Osteoblast (primary cell): ENCODE data around the gene EML3. TPM values are rescaled to one million over a fixed set of nuclear protein-coding genes. Genes with fewer than 3 reads are reported as not detected.

Experiments used
- DNase-seq: peaks from one replicate; pipeline ENCODE4 v3.0.0; 2011; ENCODE audit warnings: low spot score, mixed read lengths; ENCODE audit not compliant: insufficient read length; ENCODE audit errors: missing footprints
- H2AFZ ChIP-seq: 2 replicates; pipeline ENCODE4 v1.6.0; 2011; ENCODE audit warnings: mild to moderate bottlenecking, low read length
- H3K27ac ChIP-seq: 2 replicates; pipeline ENCODE4 v1.5.1; 2011; ENCODE audit warnings: mild to moderate bottlenecking, low read depth, low read length, moderate library complexity
- H3K27me3 ChIP-seq: 2 replicates; pipeline ENCODE4 v1.6.0; 2012; ENCODE audit warnings: mild to moderate bottlenecking, control low read depth, inconsistent platforms, low read length, moderate library complexity; ENCODE audit not compliant: insufficient read depth
- H3K36me3 ChIP-seq: 2 replicates; pipeline ENCODE4 v1.5.1; 2011; ENCODE audit warnings: mild to moderate bottlenecking, low read length, control low read depth, moderate library complexity; ENCODE audit not compliant: insufficient read depth
- H3K4me1 ChIP-seq: 2 replicates; pipeline ENCODE4 v1.5.1; 2011; ENCODE audit warnings: mild to moderate bottlenecking, low read length, control low read depth, moderate library complexity; ENCODE audit not compliant: insufficient read depth
- H3K4me2 ChIP-seq: 2 replicates; pipeline ENCODE4 v1.6.0; 2011; ENCODE audit warnings: mild to moderate bottlenecking, low read length; ENCODE audit not compliant: insufficient read depth
- H3K4me3 ChIP-seq: fragments of 200-600 bp; sonication (generic); 3 replicates; pipeline ENCODE4 v1.5.1; 2012; ENCODE audit warnings: mild to moderate bottlenecking, low read length, inconsistent platforms; ENCODE audit not compliant: insufficient read depth
- H3K79me2 ChIP-seq: 2 replicates; pipeline ENCODE4 v1.6.0; 2012; ENCODE audit warnings: mild to moderate bottlenecking, low read length, control low read depth, inconsistent platforms; ENCODE audit not compliant: insufficient read depth
- H3K9me3 ChIP-seq: 2 replicates; pipeline ENCODE4 v1.5.1; 2011; ENCODE audit warnings: low read depth, low read length, control low read depth
- H4K20me1 ChIP-seq: 2 replicates; pipeline ENCODE4 v1.6.0; 2012; ENCODE audit warnings: mild to moderate bottlenecking, low read length, control low read depth; ENCODE audit not compliant: insufficient read depth
- total RNA-seq: library from RNA; depleted of rRNA; stranded (reverse); fragments of >200 nt; gene quantifications from 2 replicates; pipeline ENCODE4 v1.2.3, GENCODE V29; 2012
- TF ChIP-seq, protein P1 (sequence below): IDR thresholded peaks from 2 replicates; pipeline ENCODE4 v1.5.1; 2011; ENCODE audit warnings: mild to moderate bottlenecking, low read depth, low read length, moderate library complexity; ENCODE audit errors: extremely low read depth

EML3 gene
- total RNA-seq, 1 donor, result 26.4 TPM

- Histone ChIP-seq H3K4me1 (peaks cover 10% of the 10 kb centered on the region), H3K4me3 (peak within 1 kb of the TSS; percentile 99), H3K27ac (peak within 1 kb of the TSS; percentile 90), H2AFZ (peak within 1 kb of the TSS; percentile 90), H4K20me1 (peaks cover 21% of the 10 kb centered on the region), H3K27me3 (no peaks in the 10 kb centered on the region), H3K4me2 (peak within 1 kb of the TSS; percentile 98), H3K79me2 (peaks cover 66% of the 10 kb centered on the region), H3K36me3 (peaks cover 37% of the 10 kb centered on the region), H3K9me3 (no peaks in the 10 kb centered on the region)
- TF ChIP-seq, protein P1, sequence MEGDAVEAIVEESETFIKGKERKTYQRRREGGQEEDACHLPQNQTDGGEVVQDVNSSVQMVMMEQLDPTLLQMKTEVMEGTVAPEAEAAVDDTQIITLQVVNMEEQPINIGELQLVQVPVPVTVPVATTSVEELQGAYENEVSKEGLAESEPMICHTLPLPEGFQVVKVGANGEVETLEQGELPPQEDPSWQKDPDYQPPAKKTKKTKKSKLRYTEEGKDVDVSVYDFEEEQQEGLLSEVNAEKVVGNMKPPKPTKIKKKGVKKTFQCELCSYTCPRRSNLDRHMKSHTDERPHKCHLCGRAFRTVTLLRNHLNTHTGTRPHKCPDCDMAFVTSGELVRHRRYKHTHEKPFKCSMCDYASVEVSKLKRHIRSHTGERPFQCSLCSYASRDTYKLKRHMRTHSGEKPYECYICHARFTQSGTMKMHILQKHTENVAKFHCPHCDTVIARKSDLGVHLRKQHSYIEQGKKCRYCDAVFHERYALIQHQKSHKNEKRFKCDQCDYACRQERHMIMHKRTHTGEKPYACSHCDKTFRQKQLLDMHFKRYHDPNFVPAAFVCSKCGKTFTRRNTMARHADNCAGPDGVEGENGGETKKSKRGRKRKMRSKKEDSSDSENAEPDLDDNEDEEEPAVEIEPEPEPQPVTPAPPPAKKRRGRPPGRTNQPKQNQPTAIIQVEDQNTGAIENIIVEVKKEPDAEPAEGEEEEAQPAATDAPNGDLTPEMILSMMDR, result no peak
- DNase-seq, result peak; percentile 100
Observed at GRCh38 chr11:62645946-62646824, 33.6 kb upstream of the EML3 start, which contains the start of gene GANAB. Gene GANAB, minus strand, starts transcription at chr11:62646613. Its CDS starts 14 bp downstream, at chr11:62646599.

GRCh38 chr11:62645671-62645945, 33.0 kb upstream of the EML3 start:
- peaks cover 66% of the 10 kb centered on the region for H3K79me2 ChIP-seq
- H3K4me2 ChIP-seq, result peak overlapping the region; percentile 98
- peak overlapping the region; percentile 99 for H3K4me3 ChIP-seq
- H3K27me3 ChIP-seq, result no peaks in the 10 kb centered on the region
- peaks cover 10% of the 10 kb centered on the region for H3K4me1 ChIP-seq
- no peaks in the 10 kb centered on the region for H3K9me3 ChIP-seq
- TF ChIP-seq, protein P1, result no peak
- H2AFZ ChIP-seq, result peak overlapping the region; percentile 90
- DNase-seq, result peak; percentile 31
- H3K36me3 ChIP-seq, result peaks cover 37% of the 10 kb centered on the region
- peaks cover 21% of the 10 kb centered on the region for H4K20me1 ChIP-seq
- H3K27ac ChIP-seq, result peak overlapping the region; percentile 90

DNA sequence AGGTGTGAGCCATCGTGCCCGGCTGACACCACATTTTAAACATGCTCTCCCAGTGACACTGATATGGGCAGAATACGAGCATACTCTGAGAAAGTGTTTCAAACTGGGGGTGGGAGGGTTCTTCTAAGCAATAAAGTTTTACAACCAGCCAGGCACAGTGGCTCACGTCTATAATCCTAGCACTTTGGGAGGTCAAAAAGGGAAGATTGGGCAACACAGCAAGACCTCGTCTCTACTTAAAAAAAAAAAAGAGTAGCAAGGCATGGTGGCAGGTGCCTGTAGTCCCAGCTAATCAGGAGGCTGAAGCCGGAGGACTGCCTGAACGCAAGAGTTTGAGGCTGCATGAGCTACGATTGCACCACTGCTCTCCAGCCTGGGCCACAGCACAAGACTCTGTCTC, 31.6 kb upstream of the EML3 start:
- Histone ChIP-seq H3K27ac (no peak overlapping the region), H3K4me3 (no peak overlapping the region), H3K79me2 (peaks cover 65% of the 10 kb centered on the region), H4K20me1 (peaks cover 24% of the 10 kb centered on the region), H2AFZ (no peak overlapping the region), H3K9me3 (no peaks in the 10 kb centered on the region), H3K36me3 (peaks cover 35% of the 10 kb centered on the region), H3K4me2 (no peak overlapping the region), H3K4me1 (peaks cover 10% of the 10 kb centered on the region), H3K27me3 (no peaks in the 10 kb centered on the region)
- TF ChIP-seq, protein P1, result no peak
- DNase-seq, result no peak

DNA sequence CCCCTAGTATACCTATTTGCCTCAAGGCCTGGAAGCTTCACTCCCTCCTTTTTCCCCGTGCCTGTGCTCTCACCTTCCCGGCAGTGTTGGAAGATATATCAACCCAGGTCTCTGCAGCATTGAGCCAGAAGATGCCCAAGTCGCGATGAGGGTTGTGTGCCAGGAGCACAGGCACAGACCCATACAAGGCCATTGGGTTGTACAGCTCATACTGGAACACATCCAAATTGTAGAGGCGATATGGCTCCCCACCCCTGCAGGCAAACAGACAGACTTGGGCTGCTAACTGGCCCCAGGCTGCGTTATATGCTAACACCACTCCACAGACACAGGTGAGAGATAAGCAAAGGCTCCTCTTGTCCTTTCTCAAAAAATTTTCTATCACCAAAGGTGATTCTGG, 19.9 kb upstream of the EML3 start:
- peaks cover 11% of the 10 kb centered on the region for H3K79me2 ChIP-seq
- H3K27ac ChIP-seq, result no peak overlapping the region
- peak; percentile 22 for DNase-seq
- no peak overlapping the region for H2AFZ ChIP-seq
- H3K4me2 ChIP-seq, result no peak overlapping the region
- TF ChIP-seq, protein P1, result no peak
- H3K27me3 ChIP-seq, result no peaks in the 10 kb centered on the region
- no peaks in the 10 kb centered on the region for H4K20me1 ChIP-seq
- H3K9me3 ChIP-seq, result no peaks in the 10 kb centered on the region
- H3K36me3 ChIP-seq, result peaks cover 85% of the 10 kb centered on the region
- H3K4me3 ChIP-seq, result no peak overlapping the region
- no peaks in the 10 kb centered on the region for H3K4me1 ChIP-seq
